ENCODE data around the gene MTG1. TPM values are rescaled to one million over a fixed set of nuclear protein-coding genes. Genes with fewer than 3 reads are reported as not detected.

MTG1 gene
- total and polyA plus RNA-seq, 10 of the 15 experiments (the other 5 are each of a cell fraction or from before 2014, with no cell fraction given) = 6.2 to 104 (median 62.5) TPM

DNA sequence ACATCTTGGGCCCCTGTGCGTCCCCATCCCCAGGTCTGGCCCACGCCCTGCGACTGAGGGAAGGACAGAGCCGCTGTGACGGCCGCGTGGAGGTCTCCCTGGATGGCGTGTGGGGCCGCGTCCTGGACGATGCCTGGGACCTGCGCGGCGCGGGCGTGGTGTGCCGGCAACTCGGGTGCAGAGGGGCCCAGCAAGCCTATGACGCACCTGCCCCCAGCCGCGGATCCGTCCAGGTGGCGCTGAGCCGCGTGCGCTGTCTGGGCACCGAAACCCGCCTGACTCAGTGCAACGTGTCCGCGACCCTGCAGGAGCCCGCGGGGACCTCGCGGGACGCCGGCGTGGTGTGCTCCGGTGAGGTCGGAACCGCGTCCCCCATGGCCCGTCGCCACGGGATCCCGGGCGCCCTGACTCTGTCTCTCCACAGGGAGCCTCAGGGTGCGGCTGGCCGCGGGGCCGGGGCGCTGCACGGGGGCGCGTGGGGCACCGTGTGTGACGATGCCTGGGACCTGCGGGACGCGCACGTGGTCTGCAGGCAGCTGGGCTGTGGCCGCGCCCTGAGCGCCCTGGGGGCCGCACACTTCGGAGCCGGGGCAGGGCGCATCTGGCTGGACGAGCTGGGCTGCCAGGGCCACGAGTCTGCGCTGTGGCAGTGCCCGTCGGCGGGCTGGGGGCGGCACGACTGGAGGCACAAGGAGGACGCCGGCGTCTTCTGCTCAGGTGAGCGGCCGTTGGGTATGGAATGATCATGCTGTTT, 65.7 kb downstream of the MTG1 start:
- no peak for TF ChIP-seq CHD1 (IDR thresholded peaks at IDR 0.05; ENCODE audit: low read depth, low read length)
- no peak for TF ChIP-seq FOXM1 (IDR thresholded peaks at IDR 0.05; ENCODE audit: low read depth, low read length)
- TF ChIP-seq, protein P1, sequence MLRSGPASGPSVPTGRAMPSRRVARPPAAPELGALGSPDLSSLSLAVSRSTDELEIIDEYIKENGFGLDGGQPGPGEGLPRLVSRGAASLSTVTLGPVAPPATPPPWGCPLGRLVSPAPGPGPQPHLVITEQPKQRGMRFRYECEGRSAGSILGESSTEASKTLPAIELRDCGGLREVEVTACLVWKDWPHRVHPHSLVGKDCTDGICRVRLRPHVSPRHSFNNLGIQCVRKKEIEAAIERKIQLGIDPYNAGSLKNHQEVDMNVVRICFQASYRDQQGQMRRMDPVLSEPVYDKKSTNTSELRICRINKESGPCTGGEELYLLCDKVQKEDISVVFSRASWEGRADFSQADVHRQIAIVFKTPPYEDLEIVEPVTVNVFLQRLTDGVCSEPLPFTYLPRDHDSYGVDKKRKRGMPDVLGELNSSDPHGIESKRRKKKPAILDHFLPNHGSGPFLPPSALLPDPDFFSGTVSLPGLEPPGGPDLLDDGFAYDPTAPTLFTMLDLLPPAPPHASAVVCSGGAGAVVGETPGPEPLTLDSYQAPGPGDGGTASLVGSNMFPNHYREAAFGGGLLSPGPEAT (IDR thresholded peaks at IDR 0.05; ENCODE audit: low read depth) = no peak
- no peak for TF ChIP-seq NRF1 (conservative IDR thresholded peaks at IDR 0.05; ENCODE audit: low read depth, low read length)
- TF ChIP-seq ZNF207 (IDR thresholded peaks at IDR 0.05; ENCODE audit: borderline replicate concordance) = no peak
- TF ChIP-seq IRF4 (IDR thresholded peaks at IDR 0.05; ENCODE audit: low read depth, low read length) = no peak
- TF ChIP-seq NR2F1 (conservative IDR thresholded peaks at IDR 0.05) = no peak
- no peaks in the 10 kb centered on the region for H3K27me3 ChIP-seq (replicated peaks in 1 of 2; ENCODE audit: control insufficient read depth in 2 of 2, insufficient read depth in 2 of 2, low read length in 1 of 2)
- ChIA-PET RAD21 (ENCODE audit: unreplicated experiment) (no interaction called here), SMC1A (ENCODE audit: uncharacterized antibody, unreplicated experiment) (no interaction called here), POLR2A (no interaction called here), CTCF (interaction anchor here (1.4 kb wide), 1 partner anchor 130 kb away, joined by 3 read pairs; no protein-coding TSS in a partner anchor)
- H3K79me2 ChIP-seq (ENCODE audit: control insufficient read depth, insufficient read depth, low read length) = no peaks in the 10 kb centered on the region
- no peaks in the 10 kb centered on the region for H3K36me3 ChIP-seq (ENCODE audit: control insufficient read depth in 2 of 2, insufficient read depth in 2 of 2, low read length in 1 of 2)
- H3K4me3 ChIP-seq = no peak overlapping the region
- ATAC-seq = no peak
- FAIRE-seq = no peak
- no peak overlapping the region for H3K4me2 ChIP-seq (ENCODE audit: control insufficient read depth, insufficient read depth)
- H3K9ac ChIP-seq (ENCODE audit: control insufficient read depth, insufficient read depth, low read length) = no peak overlapping the region
- no peak overlapping the region for H2AFZ ChIP-seq (ENCODE audit: control insufficient read depth, low read depth, low read length)
- in situ Hi-C loops (cut with MboI) = no loop called here
- 81% methylated on average over 54 of the region's 81 CpGs for WGBS (ENCODE audit: insufficient coverage, insufficient replicate concordance, low lambda C conversion rate, missing lambda C conversion rate)
- H3K27ac ChIP-seq (ENCODE audit: control insufficient read depth, insufficient read depth) = no peak overlapping the region
- no peaks in the 10 kb centered on the region; the same call in 2 of the 3 replicates for H3K9me3 ChIP-seq (replicated peaks; ENCODE audit: control insufficient read depth, insufficient read depth, low read length)
- no TSS peak for BruUV-seq (replicated peaks)
- H4K20me1 ChIP-seq (ENCODE audit: control insufficient read depth, insufficient read depth) = no peaks in the 10 kb centered on the region
- intact Hi-C loops (cut with micrococcal nuclease; ENCODE audit: unreplicated experiment) = no loop called here
- H3K4me1 ChIP-seq (ENCODE audit: control insufficient read depth, insufficient read depth, low read length) = no peaks in the 10 kb centered on the region
- no peak for DNase-seq (ENCODE audit: low read depth, low spot score)
